ENCODE measurements around the gene ARPC4. TPM values are rescaled to one million over a fixed set of nuclear protein-coding genes. Genes with fewer than 3 reads are reported as not detected.
A peak's percentile ranks its signal among the peaks of the same experiment; 100 is the strongest.

The ARPC4 gene
- total RNA-seq, 1 donor from 2014 or later = 148 TPM

- intact Hi-C loops (cut with DNase I) = no loop called here
- peaks cover 18% of the 10 kb centered on the region for H3K4me1 ChIP-seq
- peaks cover 69% of the 10 kb centered on the region for H3K36me3 ChIP-seq
- ATAC-seq = no peak
- no peak for TF ChIP-seq CTCF (IDR thresholded peaks at IDR 0.05)
- H3K27ac ChIP-seq = no peak overlapping the region
- no peak for DNase-seq
- no peak overlapping the region for H3K4me3 ChIP-seq
- no peaks in the 10 kb centered on the region for H3K27me3 ChIP-seq
- no peaks in the 10 kb centered on the region for H3K9me3 ChIP-seq
Measured at GRCh38 chr3:9747267-9747666, 45.6 kb upstream of the ARPC4 start.

DNA sequence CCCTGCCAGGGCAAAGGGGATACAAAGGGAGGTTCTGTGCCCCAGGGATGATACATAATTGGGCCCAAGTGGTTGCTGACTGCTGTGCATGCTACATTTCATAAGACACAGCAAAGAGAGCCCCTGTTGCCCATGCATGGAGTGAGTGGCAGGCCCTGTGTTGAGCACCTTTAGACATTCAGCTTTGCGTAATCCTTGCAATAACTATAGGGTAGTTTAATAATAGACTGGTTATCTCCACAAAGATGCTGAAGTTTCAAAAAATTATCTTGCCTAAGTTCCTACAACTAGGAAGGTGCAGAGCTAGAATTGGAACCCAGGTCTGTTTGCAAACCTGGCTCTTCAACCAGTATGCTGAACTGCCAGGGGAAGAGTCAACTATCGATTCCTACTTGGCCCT is 44.9 kb upstream of the ARPC4 start:
- H3K27me3 ChIP-seq = no peaks in the 10 kb centered on the region
- H3K27ac ChIP-seq = no peak overlapping the region
- peaks cover 69% of the 10 kb centered on the region for H3K36me3 ChIP-seq
- no peak for DNase-seq
- H3K4me3 ChIP-seq = no peak overlapping the region
- TF ChIP-seq CTCF (IDR thresholded peaks at IDR 0.05) = no peak
- no peak for ATAC-seq
- peaks cover 18% of the 10 kb centered on the region for H3K4me1 ChIP-seq
- H3K9me3 ChIP-seq = no peaks in the 10 kb centered on the region
- intact Hi-C loops (cut with DNase I) = no loop called here

- peaks cover 61% of the 10 kb centered on the region for H3K36me3 ChIP-seq
- intact Hi-C loops (cut with DNase I) = no loop called here
- no peak for ATAC-seq
Measured at GRCh38 chr3:9749296-9749644, 43.6 kb upstream of the ARPC4 start.

GRCh38 chr3:9749645-9750555 is 43.0 kb upstream of the ARPC4 start, which contains the start of gene OGG1:
Gene OGG1, plus strand, starts transcription at chr3:9749952. Its CDS starts 335 bp downstream, at chr3:9750287.
- H3K27ac ChIP-seq = peak within 1 kb of the TSS; percentile 81
- H3K27me3 ChIP-seq = no peaks in the 10 kb centered on the region
- H3K36me3 ChIP-seq = peaks cover 61% of the 10 kb centered on the region
- peaks cover 26% of the 10 kb centered on the region for H3K4me1 ChIP-seq
- intact Hi-C loops (cut with DNase I) = no loop called here
- H3K4me3 ChIP-seq = peak within 1 kb of the TSS; percentile 91
- H3K9me3 ChIP-seq = no peaks in the 10 kb centered on the region
- DNase-seq (peak; percentile 98), ATAC-seq (peak; percentile 98)
- TF ChIP-seq CTCF (IDR thresholded peaks at IDR 0.05) = no peak

More at GRCh38 chr3:9749296-9749644, 43.6 kb upstream of the ARPC4 start:
- Histone ChIP-seq H3K9me3 (no peaks in the 10 kb centered on the region), H3K27ac (peak overlapping the region; percentile 81), H3K4me3 (peak overlapping the region; percentile 91), H3K27me3 (no peaks in the 10 kb centered on the region), H3K4me1 (peaks cover 19% of the 10 kb centered on the region)
- DNase-seq = no peak
- no peak for TF ChIP-seq CTCF (IDR thresholded peaks at IDR 0.05)

- DNase-seq = no peak
- H3K4me1 ChIP-seq = peaks cover 26% of the 10 kb centered on the region
- H3K4me3 ChIP-seq = peak overlapping the region; percentile 91
- peak overlapping the region; percentile 81 for H3K27ac ChIP-seq
- no peak for TF ChIP-seq CTCF (IDR thresholded peaks at IDR 0.05)
- H3K9me3 ChIP-seq = no peaks in the 10 kb centered on the region
- H3K36me3 ChIP-seq = peaks cover 55% of the 10 kb centered on the region
- no peak for ATAC-seq
- intact Hi-C loops (cut with DNase I) = no loop called here
- H3K27me3 ChIP-seq = no peaks in the 10 kb centered on the region
Measured at GRCh38 chr3:9750556-9751411, 42.1 kb upstream of the ARPC4 start.

Measured in upper lobe of right lung (tissue), 1 donor.